Neural progenitor cell (in vitro differentiated cells): ENCODE data around the gene GALNT2. TPM values are rescaled to one million over a fixed set of nuclear protein-coding genes. Genes with fewer than 3 reads are reported as not detected.

Experiments
- DNase-seq: peaks from one replicate; pipeline ENCODE4 v3.0.0-alpha.2; 2016; ENCODE audit warnings: low spot score
- H2AFZ ChIP-seq: fragments of 200-600 bp; sonication (generic); replicated peaks from 2 replicates; pipeline ENCODE4 v1.6.1; 2016; ENCODE audit warnings: antibody characterized with exemption
- H3F3A ChIP-seq: fragments of 200-600 bp; sonication (generic); 2 replicates; pipeline ENCODE4 v1.6.1; 2016; ENCODE audit warnings: antibody characterized with exemption, low read depth
- H3K27ac ChIP-seq: fragments of 200-600 bp; sonication (generic); 2 replicates; pipeline ENCODE4 v1.5.1; 2016; ENCODE audit warnings: mild to moderate bottlenecking
- H3K27me3 ChIP-seq: fragments of 200-600 bp; sonication (generic); 2 replicates; pipeline ENCODE4 v1.6.1; 2016; ENCODE audit warnings: mild to moderate bottlenecking, moderate library complexity
- H3K36me3 ChIP-seq: fragments of 200-600 bp; sonication (generic); 2 replicates; pipeline ENCODE4 v1.5.1; 2016
- H3K4me1 ChIP-seq: fragments of 200-600 bp; sonication (generic); 2 replicates; pipeline ENCODE4 v1.6.1; 2016; ENCODE audit warnings: mixed run types
- H3K4me2 ChIP-seq: fragments of 200-600 bp; sonication (generic); 2 replicates; pipeline ENCODE4 v1.6.1; 2016
- H3K4me3 ChIP-seq: fragments of 200-600 bp; sonication (generic); 2 replicates; pipeline ENCODE4 v1.5.1; 2016
- H3K79me2 ChIP-seq: fragments of 200-600 bp; sonication (generic); 2 replicates; pipeline ENCODE4 v1.6.1; 2016; ENCODE audit warnings: low read depth
- H3K9ac ChIP-seq: fragments of 200-600 bp; sonication (generic); 2 replicates; pipeline ENCODE4 v1.6.1; 2016
- H3K9me3 ChIP-seq: fragments of 200-600 bp; sonication (generic); 2 replicates; pipeline ENCODE4 v1.5.1; 2016; ENCODE audit warnings: low read depth
- H4K20me1 ChIP-seq: fragments of 200-600 bp; sonication (generic); 2 replicates; pipeline ENCODE4 v1.6.1; 2016; ENCODE audit warnings: low read depth
- H3K27ac Mint-ChIP-seq: 3 replicates; pipeline ENCODE4 v1.8.0; 2021; ENCODE audit warnings: mixed read lengths
- H3K27me3 Mint-ChIP-seq: 2 replicates; pipeline ENCODE4 v1.8.0; 2022; ENCODE audit warnings: low read depth, mild to moderate bottlenecking, inconsistent platforms, moderate library complexity, mixed read lengths; ENCODE audit not compliant: insufficient read depth
- H3K36me3 Mint-ChIP-seq: 3 replicates; pipeline ENCODE4 v1.8.0; 2021; ENCODE audit warnings: mixed read lengths
- H3K4me1 Mint-ChIP-seq: 3 replicates; pipeline ENCODE4 v1.8.0; 2021; ENCODE audit warnings: mixed read lengths
- H3K4me3 Mint-ChIP-seq: 3 replicates; pipeline ENCODE4 v1.8.0; 2021; ENCODE audit warnings: mild to moderate bottlenecking, moderate library complexity, mixed read lengths
- H3K9me3 Mint-ChIP-seq: 3 replicates; pipeline ENCODE4 v1.8.0; 2020; ENCODE audit warnings: mixed read lengths
- CTCF ChIP-seq: fragments of 200-600 bp; sonication (generic); IDR thresholded peaks from 2 replicates; pipeline ENCODE4 v1.5.1; 2017; ENCODE audit warnings: antibody characterized with exemption, mild to moderate bottlenecking
- EZH2 ChIP-seq: fragments of 200-600 bp; sonication (generic); IDR thresholded peaks from 2 replicates; pipeline ENCODE4 v1.6.1; 2017; ENCODE audit warnings: antibody characterized with exemption, mild to moderate bottlenecking, moderate library complexity
- EZH2phosphoT487 ChIP-seq: fragments of 200-600 bp; sonication (generic); IDR thresholded peaks from 2 replicates; pipeline ENCODE4 v1.6.1; 2017; ENCODE audit warnings: antibody characterized with exemption
- total RNA-seq: library from RNA; depleted of rRNA; stranded (reverse); fragments of >200 nt; gene quantifications from 2 replicates; pipeline ENCODE4 v1.2.3, GENCODE V29; 2015; ENCODE audit warnings: low replicate concordance

GALNT2 gene
- total RNA-seq, 1 donor from 2014 or later: 37.6 TPM

GRCh38 chr1:230050973-230051735, 15.9 kb upstream of the GALNT2 start:
- no peak for TF ChIP-seq EZH2
- TF ChIP-seq CTCF: no peak
- TF ChIP-seq EZH2phosphoT487: no peak
- Mint-ChIP-seq H3K36me3 (no peaks in the 10 kb centered on the region), H3K27ac (no peak overlapping the region), H3K4me1 (peaks cover 12% of the 10 kb centered on the region), H3K9me3 (no peaks in the 10 kb centered on the region), H3K4me3 (no peak overlapping the region), H3K27me3 (peaks cover 6% of the 10 kb centered on the region)
- no peak for DNase-seq
- H3K4me3 ChIP-seq: no peak overlapping the region
- H2AFZ ChIP-seq: no peak overlapping the region
- H3K9ac ChIP-seq: no peak overlapping the region
- H3K27ac ChIP-seq: no peak overlapping the region
- no peaks in the 10 kb centered on the region for H3K27me3 ChIP-seq
- H3K4me1 ChIP-seq: peaks cover 11% of the 10 kb centered on the region
- no peak overlapping the region for H3K4me2 ChIP-seq
- H3K36me3 ChIP-seq: no peaks in the 10 kb centered on the region
- H3K9me3 ChIP-seq: no peaks in the 10 kb centered on the region
- peaks cover 3% of the 10 kb centered on the region for H3F3A ChIP-seq
- H4K20me1 ChIP-seq: no peaks in the 10 kb centered on the region
- no peaks in the 10 kb centered on the region for H3K79me2 ChIP-seq

- Mint-ChIP-seq H3K4me3 (no peak overlapping the region), H3K4me1 (peaks cover 11% of the 10 kb centered on the region), H3K27ac (no peak overlapping the region), H3K9me3 (no peaks in the 10 kb centered on the region), H3K36me3 (no peaks in the 10 kb centered on the region), H3K27me3 (peaks cover 4% of the 10 kb centered on the region)
- H4K20me1 ChIP-seq: no peaks in the 10 kb centered on the region
- H3K9ac ChIP-seq: no peak overlapping the region
- H3K27ac ChIP-seq: no peak overlapping the region
- no peaks in the 10 kb centered on the region for H3K9me3 ChIP-seq
- no peak overlapping the region for H2AFZ ChIP-seq
- peaks cover 7% of the 10 kb centered on the region for H3K4me1 ChIP-seq
- no peak overlapping the region for H3K4me2 ChIP-seq
- no peak overlapping the region for H3K4me3 ChIP-seq
- no peaks in the 10 kb centered on the region for H3K79me2 ChIP-seq
- TF ChIP-seq EZH2 (no peak), CTCF (no peak), EZH2phosphoT487 (no peak)
- no peaks in the 10 kb centered on the region for H3K27me3 ChIP-seq
- no peaks in the 10 kb centered on the region for H3K36me3 ChIP-seq
- peaks cover 3% of the 10 kb centered on the region for H3F3A ChIP-seq
- DNase-seq: no peak
Observed at GRCh38 chr1:230052018-230052417, 15.0 kb upstream of the GALNT2 start.

- H3K4me3 Mint-ChIP-seq: no peak overlapping the region
- TF ChIP-seq EZH2phosphoT487: no peak
- no peak for TF ChIP-seq EZH2
- TF ChIP-seq CTCF: no peak
- no peak for DNase-seq
Observed at GRCh38 chr1:230052665-230053064, 14.4 kb upstream of the GALNT2 start.

More at GRCh38 chr1:230052665-230053064, 14.4 kb upstream of the GALNT2 start:
- Histone ChIP-seq H3K4me1 (peaks cover under 1% of the 10 kb centered on the region), H3F3A (no peaks in the 10 kb centered on the region), H3K9me3 (no peaks in the 10 kb centered on the region), H4K20me1 (no peaks in the 10 kb centered on the region), H3K9ac (no peak overlapping the region), H3K4me2 (no peak overlapping the region), H3K79me2 (no peaks in the 10 kb centered on the region), H3K36me3 (no peaks in the 10 kb centered on the region), H3K4me3 (no peak overlapping the region), H2AFZ (no peak overlapping the region), H3K27me3 (no peaks in the 10 kb centered on the region), H3K27ac (no peak overlapping the region)
- peaks cover 8% of the 10 kb centered on the region for H3K27me3 Mint-ChIP-seq
- H3K9me3 Mint-ChIP-seq: no peaks in the 10 kb centered on the region
- H3K36me3 Mint-ChIP-seq: no peaks in the 10 kb centered on the region
- no peak overlapping the region for H3K27ac Mint-ChIP-seq
- peaks cover 5% of the 10 kb centered on the region for H3K4me1 Mint-ChIP-seq
